Esophagus (tissue), 2 donors: ENCODE results near the gene MYLIP. TPM values are rescaled to one million over a fixed set of nuclear protein-coding genes. Genes with fewer than 3 reads are reported as not detected.

Source experiments
- H3K27ac ChIP-seq, 2 donors: one replicate each; pipeline ENCODE4 v1.5.1; 2013; ENCODE audit warnings: low read depth in 2 of 2, mild to moderate bottlenecking in 2 of 2, inconsistent platforms in 1 of 2, low read length in 1 of 2, moderate library complexity in 1 of 2
- H3K27me3 ChIP-seq, 2 donors: one replicate each; pipeline ENCODE4 v1.6.1; 2013; ENCODE audit warnings: low read length in 2 of 2, control low read depth in 1 of 2, mild to moderate bottlenecking in 1 of 2; ENCODE audit not compliant: insufficient read depth in 2 of 2, control insufficient read depth in 1 of 2
- H3K36me3 ChIP-seq, 2 donors: one replicate each; pipeline ENCODE4 v1.6.1; 2013; ENCODE audit warnings: low read length in 1 of 2; ENCODE audit not compliant: control insufficient read depth in 2 of 2, insufficient read depth in 2 of 2
- H3K4me1 ChIP-seq, 2 donors: one replicate each; pipeline ENCODE4 v1.6.1; 2013; ENCODE audit warnings: low read length in 1 of 2; ENCODE audit not compliant: control insufficient read depth in 2 of 2, insufficient read depth in 2 of 2
- H3K4me3 ChIP-seq, 2 donors: one replicate each; pipeline ENCODE4 v1.5.1; 2013; ENCODE audit warnings: low read length in 2 of 2, mild to moderate bottlenecking in 2 of 2, low read depth in 1 of 2, moderate library complexity in 1 of 2
- H3K9me3 ChIP-seq, 2 donors: one replicate each; pipeline ENCODE4 v1.6.1; 2013; ENCODE audit warnings: mild to moderate bottlenecking in 2 of 2, low read depth in 1 of 2, low read length in 1 of 2, moderate library complexity in 1 of 2; ENCODE audit not compliant: control insufficient read depth in 2 of 2, insufficient read depth in 1 of 2
- WGBS, 2 donors: extraction: QIAGEN DNeasy Blood & Tissue Kit; methylation state at CpG; one replicate each; pipeline ENCODE4 v1.1.7; 2013; 5-methylcytosine and 5-hydroxymethylcytosine counted together
- polyA plus RNA-seq, 2 donors: library from polyadenylated mRNA; stranded (reverse); fragments of 200-250 nt; gene quantifications; one replicate each; pipeline ENCODE4 v1.2.3, GENCODE V29; 2013
- donor health status: healthy with polysubstance abuse.
- donor health status: Bipolar disorder and iron deficiency.

The MYLIP gene
- polyA plus RNA-seq, 2 donors = 7.2 to 11.6 TPM

DNA sequence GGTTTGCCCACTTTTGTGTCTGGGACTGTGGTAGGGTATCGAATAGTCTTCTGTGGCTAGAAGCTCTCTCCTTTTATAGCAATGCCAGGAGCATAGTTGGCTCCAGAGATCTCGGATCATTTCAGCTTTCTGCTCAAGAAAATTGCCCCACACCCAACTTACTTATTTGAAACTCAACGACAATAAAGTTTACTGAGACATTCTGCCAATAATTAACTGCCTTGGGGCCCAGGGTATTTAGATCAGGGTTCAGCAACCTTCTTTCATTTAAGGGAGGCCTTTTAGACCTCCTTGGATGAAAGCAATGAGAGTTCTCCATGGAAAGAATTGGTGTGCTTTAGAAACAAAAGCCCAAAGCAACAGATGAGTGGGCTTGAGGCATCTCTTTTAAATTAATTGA lies 55.7 kb downstream of the MYLIP start:
- H3K9me3 ChIP-seq = peaks cover 0 to 2% of the 10 kb centered on the region in 2 donors
- H3K27me3 ChIP-seq = no peaks in the 10 kb centered on the region
- no peaks in the 10 kb centered on the region for H3K36me3 ChIP-seq
- no peak overlapping the region for H3K27ac ChIP-seq
- peaks cover 0 to 5% of the 10 kb centered on the region in 2 donors for H3K4me1 ChIP-seq
- no peak overlapping the region for H3K4me3 ChIP-seq
- 56 to 59% methylated on average over 3 of the region's 3 CpGs for WGBS, 2 donors

DNA sequence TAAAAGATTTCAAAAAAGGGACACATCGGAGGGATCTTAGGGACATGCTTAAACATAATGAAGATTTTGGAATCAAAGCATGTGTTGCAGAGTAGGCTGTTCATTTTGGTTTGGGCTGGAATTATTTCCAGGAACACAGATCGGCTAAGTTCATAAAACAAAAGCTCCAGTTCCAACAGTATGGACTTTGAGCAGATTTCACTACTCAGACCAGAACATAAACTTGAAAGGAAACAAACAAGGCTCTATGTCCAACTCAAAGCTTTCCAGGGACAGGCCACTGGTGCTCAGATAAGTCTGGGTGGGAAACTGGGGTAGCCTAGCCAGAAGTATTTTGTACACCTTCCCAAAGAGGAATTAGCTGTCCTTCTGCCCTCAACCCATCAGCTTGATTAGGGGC lies 58.3 kb downstream of the MYLIP start:
- no peaks in the 10 kb centered on the region for H3K9me3 ChIP-seq
- no peaks in the 10 kb centered on the region for H3K27me3 ChIP-seq
- H3K4me3 ChIP-seq = no peak overlapping the region
- no peaks in the 10 kb centered on the region for H3K4me1 ChIP-seq
- no peaks in the 10 kb centered on the region for H3K36me3 ChIP-seq
- WGBS, 2 donors = 86 to 92% methylated on average over 2 of the region's 2 CpGs
- no peak overlapping the region for H3K27ac ChIP-seq

DNA sequence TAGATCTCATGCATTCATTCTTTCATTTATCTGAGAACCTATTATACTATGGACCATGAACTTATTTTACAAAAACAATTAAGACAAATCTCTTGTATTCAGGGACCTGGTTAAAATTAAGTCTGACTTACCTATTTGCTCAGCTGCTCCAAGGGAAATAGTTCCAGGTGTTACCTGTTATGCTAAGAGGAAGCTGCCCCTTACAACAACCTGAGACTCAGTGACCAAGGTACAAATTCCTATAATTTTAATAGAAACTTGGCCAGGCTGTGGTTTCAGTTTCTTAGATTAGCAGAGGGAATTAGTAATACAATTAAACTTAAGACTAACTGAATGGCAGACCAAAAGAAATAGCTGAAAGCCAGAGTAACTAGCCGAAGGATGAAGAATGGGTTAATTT lies 61.3 kb downstream of the MYLIP start:
- no peaks in the 10 kb centered on the region for H3K4me1 ChIP-seq
- no peaks in the 10 kb centered on the region for H3K36me3 ChIP-seq
- 40 to 61% methylated on average over 1 of the region's 1 CpG for whole genome bisulfite sequencing, 2 donors
- no peak overlapping the region for H3K4me3 ChIP-seq
- no peak overlapping the region for H3K27ac ChIP-seq
- H3K9me3 ChIP-seq = no peaks in the 10 kb centered on the region
- no peaks in the 10 kb centered on the region for H3K27me3 ChIP-seq

GRCh38 chr6:16196260-16196983 lies 67.5 kb downstream of the MYLIP start:
- Histone ChIP-seq H3K27me3 (no peaks in the 10 kb centered on the region), H3K36me3 (no peaks in the 10 kb centered on the region), H3K4me1 (peaks cover 0 to 2% of the 10 kb centered on the region in 2 donors), H3K4me3 (no peak overlapping the region), H3K27ac (no peak overlapping the region), H3K9me3 (no peaks in the 10 kb centered on the region)
- 91 to 92% methylated on average over 14 of the region's 14 CpGs for WGBS, 2 donors

DNA sequence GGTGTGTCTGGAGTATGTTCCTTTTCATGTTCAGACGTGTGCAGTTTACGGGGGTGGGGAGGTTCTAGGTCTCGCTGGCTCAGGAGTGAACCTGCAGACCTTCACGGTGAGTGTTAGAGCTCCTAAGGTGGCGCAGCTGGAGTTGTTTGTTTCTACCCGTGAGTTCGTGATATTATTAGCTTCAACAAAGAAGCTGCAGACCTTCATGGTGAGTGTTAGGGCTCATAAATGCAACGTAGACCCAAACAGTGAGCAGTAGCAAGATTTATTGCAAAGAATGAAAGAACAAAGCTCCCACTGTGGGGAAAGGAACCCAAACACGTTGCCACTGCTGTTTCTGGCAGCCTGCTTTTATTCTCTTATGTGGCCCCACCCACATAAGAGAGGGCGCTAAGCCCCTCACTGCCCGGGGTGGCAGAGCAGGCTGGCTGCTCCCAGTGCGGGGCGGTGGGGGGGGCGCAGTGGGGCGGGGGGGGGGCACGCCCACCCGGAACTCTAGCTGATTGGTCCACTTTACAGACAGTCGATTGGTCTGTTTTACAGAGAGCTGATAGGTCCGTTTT lies 68.2 kb downstream of the MYLIP start:
- 81 to 84% methylated on average over 18 to 19 of the region's 19 CpGs for WGBS, 2 donors
- Histone ChIP-seq H3K9me3 (no peaks in the 10 kb centered on the region), H3K4me3 (no peak overlapping the region), H3K27ac (no peak overlapping the region), H3K36me3 (no peaks in the 10 kb centered on the region), H3K27me3 (no peaks in the 10 kb centered on the region), H3K4me1 (peaks cover 0 to 2% of the 10 kb centered on the region in 2 donors)

Other genes starting within 250 kb of the MYLIP start
- gene GMPR, start 109.5 kb downstream of the MYLIP start, polyA plus RNA-seq = 1 to 10 TPM; 1.9 to 2.5 TPM